ENCODE data around the gene PIK3AP1.

- no peak for TF ChIP-seq CTCF (conservative IDR thresholded peaks at IDR 0.05)
- TF ChIP-seq EZH2 (IDR thresholded peaks at IDR 0.05; ENCODE audit: low read depth) = no peak
These were observed 64.1 kb downstream of the PIK3AP1 start for GRCh38 chr10:96656198-96656577.
